Kidney tubule cell (primary cell): Measurements from ENCODE around the gene EEF1AKMT1.

ENCODE experiments used
- DNase-seq: peaks from one replicate; pipeline ENCODE4 v3.0.0-alpha.2; 2018; ENCODE audit warnings: low spot score

The EEF1AKMT1 gene

DNA sequence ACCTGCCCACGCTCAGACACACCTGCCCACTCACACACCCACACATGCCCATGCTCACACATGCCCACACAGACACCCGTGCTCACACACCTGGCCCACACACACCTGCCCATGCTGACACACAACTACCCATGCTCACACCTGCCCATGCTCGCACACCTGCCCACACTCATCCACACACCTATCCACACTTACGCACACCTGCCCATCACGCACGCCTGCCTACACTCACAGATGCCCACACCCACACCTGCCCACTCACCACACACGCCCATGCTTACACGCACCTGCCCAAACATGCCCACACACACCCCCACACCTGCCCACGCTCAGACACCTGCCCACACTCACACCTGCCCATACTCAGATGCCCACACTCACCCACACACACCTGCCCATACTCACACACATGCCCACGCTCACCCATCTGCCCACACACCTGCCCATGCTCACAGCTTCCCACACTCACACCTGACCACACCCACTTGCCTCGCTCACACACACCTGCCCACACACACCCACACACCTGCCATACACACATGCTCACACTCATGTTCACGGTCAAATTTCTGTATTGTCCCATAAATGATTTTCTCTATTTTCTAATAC is 54.7 kb downstream of the EEF1AKMT1 start:
- no peak for DNase-seq

DNA sequence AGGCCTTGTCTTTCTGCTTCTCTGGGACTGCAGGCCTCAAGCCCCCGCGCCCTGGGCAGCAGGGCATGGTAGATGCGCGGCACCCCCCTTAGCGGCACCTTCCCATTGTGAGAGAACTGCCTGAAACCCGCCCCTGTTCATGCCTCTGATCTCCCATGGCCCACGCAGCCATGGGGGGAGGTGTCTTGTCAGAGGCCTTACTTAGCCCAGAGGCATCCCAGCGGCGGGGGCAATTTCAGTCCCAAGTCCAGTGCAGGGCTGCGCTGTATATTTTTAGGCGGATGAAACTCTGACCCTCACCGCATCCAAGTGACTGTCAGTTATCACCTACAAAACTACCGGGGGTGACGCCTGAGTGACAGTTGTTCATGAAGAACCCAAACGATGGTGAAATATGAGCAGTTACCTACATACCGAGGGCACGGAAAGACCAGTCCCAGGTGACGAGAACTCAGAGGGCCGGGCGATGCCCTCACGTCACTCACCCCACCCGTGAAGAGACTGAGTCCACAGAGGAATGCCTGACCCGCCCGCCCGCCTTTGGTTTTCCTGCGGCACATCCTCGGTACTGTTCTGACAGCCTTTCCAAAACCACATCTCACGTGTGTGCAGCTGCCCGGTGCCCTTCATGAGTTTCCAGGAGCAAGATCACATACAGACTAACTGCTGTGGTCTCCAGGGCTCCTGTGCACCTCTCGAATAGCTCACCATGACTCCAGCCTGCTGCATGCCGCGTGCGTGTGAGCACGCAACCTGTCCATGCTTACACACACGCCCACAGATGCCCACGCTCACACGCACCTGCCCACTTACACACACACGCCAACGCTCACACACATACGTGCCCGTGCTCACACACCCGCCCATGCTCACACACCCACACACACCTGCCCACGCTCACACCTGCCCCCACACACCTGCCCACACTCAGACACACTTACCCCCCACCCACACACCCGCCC is 55.9 kb downstream of the EEF1AKMT1 start:
- DNase-seq, result no peak

DNA sequence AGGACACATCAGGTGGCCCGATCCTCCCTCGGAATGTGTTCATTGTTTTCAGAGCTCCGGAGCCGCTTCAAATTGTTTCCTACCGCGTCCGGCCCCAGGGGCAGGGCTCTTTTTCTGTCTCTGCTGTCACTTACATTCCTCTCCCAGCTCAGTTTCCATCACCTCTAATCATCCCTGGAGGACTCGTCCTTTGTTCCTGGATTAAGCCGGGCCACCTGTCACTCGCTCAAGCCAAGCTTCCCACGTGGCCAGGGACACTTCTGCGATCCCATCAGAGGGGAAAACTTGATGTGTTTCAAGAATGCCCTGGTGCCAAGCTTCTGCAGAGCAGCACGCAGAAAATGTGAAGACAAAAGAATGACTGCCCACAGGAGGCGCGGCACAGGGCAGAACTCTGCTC is 56.8 kb downstream of the EEF1AKMT1 start:
- DNase-seq, result no peak

DNA sequence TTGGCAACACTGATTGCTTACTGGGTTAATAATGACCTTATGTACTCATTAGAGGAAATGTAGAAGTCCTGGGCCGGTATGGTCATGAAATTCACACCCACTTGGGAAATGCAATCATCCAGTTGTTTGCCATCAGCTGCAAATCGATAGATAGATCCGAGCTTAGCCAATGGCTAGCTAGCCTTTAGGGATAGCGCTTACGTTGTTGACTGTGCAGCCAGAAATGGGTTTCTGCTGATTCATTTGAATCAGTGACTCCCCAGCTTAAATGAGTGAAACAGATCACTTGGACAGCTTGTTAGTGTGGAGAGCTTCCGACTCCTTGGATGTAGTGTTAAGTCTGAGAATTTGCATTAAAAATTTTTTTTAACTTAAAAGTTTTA is 58.4 kb downstream of the EEF1AKMT1 start:
- DNase-seq, result no peak

DNA sequence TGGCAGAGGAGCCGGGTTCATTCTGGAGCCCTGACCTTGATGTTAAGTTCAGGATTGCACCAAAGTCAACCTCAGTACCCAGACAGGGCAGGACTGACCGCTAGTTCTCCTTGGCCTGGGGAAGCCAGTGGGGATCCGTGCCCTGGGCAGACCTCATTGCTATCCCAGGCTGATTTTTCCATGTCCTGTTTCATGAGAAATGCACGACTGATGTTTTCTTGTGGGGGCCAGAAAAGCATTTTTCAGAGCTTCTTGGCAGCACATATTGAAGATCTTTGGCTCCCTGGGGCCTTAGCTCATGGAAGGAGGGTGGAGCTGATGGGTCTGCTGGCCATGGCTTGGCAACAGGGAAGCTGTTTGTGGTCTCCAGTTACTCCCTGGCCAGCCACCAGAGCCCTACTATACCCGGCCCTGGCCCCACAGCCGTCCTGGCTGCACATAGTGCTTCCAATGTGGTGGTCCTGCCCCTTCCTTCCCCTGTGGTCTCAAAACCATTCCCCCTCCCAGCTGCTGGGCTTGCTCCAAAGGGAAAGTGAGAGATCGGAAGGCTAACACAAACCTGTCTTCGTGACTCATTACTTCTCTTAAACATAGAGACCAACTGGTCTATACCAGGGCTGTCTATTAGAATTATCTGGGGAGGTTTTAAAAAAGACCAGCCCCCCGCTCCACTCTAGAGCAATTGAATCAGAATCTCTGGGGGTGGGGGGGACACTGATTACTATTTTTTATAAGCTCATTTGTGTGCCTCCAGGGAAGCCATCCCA is 59.0 kb downstream of the EEF1AKMT1 start:
- no peak for DNase-seq

DNA sequence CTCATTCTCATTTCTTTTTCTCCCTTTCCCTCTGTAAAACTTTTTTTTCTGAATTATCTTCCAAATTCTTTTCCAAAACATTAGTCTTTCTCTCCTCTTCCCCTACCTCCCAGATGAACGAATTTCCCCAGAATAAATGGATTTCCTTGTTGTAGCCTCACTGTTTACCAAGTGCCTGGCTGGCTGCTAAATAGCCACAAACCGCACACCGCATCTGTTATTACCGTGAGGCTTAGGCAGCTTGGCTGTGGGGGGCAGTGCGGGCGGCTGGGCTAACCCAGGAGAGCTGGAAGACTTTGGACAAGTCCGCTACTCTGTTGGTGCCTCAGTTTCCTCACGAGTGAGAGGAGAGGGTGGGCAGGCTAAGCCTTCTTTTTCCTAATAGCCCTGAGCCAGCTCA is 59.6 kb downstream of the EEF1AKMT1 start:
- no peak for DNase-seq

DNA sequence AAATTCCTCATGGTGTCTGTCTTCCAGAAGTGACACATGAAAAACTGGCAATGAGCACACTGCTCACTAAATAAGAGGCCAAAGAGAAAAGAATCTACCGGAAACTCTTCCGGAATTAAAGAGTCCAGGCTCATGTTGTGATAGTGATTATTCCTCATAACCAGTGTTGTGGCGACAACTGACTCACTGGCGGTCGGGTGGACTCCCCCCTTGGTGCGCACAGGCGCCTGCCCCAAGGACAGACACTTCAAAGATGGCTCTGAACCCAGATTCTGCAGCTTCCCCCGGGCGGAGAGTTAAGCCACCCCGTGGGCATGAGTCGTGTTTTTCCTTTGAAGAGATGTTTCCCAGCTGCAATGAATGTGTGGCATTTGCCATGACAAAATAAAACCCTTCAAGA is 60.0 kb downstream of the EEF1AKMT1 start:
- no peak for DNase-seq

DNA sequence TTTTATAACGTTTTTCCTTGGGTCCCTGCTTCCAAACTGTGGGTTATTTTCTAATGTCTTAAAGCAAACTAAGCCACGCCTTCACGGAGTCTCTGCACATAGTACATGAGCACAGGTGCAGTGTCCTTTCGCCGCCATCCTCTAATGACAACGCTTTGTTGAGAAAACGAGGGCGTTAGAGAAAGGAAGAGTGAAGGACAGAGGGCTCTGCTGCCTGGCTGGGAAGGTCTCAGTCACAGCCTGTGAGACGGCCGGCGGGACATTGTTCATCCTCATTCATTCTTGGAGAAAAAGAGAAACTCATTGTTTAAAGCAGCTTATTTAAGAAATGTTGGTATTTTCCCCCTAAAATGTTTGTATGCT is 60.8 kb downstream of the EEF1AKMT1 start:
- DNase-seq, result no peak

DNA sequence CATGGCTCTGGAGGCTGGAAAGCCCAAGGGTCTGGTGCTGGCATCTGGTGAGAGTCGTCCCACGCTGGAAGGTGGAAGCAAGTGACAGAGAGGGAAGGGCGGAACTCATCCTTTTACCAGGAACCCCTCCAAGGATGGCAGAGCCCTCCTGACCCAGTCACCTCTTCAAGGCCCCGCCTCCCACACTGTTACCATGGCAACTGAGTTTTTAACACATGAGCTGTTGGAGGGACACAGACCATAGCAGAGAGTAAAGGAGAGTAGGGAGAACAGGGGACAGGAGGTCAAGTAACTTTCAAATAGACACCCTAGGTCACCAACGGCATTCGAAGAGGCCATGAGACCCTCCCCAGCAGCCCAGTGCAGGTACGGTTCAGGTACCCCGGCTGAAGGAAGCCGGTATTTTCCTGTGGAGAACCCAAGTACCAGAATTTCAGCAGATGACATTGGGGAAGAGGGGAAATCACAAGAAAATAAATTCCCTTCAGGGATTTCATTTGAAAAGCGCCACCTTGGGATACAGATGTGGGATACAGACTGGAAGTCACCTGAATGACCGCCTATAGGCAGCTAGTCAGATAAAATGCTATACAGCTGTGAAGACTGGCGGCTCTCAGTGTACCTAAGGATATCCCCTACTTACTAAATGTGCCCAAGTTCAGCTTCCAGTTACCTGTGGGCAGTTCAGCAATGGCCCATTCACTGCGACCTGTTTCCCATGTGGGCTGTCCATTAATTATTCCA is 62.3 kb downstream of the EEF1AKMT1 start:
- DNase-seq, result peak; percentile 8

DNA sequence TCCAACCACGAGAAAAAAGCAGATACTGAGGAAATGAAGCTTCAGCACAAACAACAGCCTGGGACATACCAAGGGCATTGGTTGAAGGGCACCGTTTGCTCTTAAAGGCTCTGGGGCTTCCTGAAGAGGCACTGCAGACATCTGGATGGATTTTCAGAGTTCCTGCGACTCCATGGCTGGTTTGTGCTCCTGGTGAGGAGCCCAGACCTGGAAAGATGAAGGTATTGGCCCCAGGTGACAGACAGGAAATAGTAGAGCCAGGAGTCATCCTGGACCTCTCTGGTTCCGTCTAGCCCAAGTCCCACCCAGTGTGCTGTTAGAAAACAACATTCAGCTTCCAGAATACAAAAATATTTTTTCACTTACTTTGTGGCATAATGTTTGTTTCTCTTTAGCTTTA is 64.0 kb downstream of the EEF1AKMT1 start:
- DNase-seq, result no peak

DNA sequence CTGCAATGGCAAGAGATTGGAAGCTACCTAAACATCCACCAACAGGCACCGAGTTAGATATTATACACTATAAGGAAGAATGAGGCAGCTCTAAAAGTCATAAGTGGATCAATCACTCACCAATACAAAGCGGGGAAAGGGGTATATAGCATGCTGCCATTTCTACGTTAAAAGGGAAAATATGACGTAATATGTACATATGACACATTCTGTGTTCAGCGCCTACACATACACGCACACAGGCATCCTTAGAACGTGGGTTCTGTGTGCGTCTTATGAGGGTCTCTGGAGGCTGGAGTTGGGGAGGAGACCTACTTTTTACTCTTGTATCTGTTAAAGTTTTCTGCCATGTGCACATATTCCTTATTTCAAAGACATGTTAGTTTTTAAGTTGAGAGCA is 64.4 kb downstream of the EEF1AKMT1 start:
- no peak for DNase-seq

DNA sequence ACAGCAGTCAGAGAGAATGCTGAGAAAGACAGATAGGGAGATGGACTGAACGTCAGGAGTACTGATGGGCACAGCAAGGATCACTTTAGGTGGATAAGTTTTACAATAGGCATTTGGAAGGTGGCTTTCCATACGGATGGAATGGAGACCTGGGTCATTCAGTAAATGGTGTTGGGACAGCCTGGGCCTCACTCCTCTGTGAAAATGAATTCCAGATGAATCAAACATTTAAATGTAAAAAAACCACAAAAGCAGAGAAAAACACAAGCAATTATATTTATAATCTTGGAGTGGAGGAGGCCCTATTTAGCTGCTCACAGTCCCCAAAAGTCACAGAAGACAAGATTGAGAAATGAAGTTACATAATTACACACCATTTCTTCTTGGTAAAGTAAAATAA is 65.5 kb downstream of the EEF1AKMT1 start:
- no peak for DNase-seq

DNA sequence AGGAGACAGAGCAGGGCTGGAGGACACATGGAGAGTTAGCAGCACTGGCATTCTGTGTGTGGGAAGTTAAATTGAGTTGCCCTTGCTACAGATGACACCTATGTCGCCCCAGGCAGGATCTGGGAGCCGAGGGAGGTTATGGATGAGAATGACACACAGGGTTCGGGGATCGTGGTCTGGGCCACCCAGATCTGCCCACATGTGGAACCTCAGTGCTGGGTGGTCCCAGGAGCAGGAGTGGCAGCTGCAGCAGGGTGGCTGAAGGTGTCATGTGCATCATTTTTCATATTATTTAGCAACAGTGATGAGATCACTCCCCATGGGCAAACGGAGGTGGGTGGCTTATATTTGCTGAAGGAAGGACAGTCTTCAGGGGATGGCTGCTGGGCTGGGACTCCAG is 67.1 kb downstream of the EEF1AKMT1 start:
- no peak for DNase-seq

DNA sequence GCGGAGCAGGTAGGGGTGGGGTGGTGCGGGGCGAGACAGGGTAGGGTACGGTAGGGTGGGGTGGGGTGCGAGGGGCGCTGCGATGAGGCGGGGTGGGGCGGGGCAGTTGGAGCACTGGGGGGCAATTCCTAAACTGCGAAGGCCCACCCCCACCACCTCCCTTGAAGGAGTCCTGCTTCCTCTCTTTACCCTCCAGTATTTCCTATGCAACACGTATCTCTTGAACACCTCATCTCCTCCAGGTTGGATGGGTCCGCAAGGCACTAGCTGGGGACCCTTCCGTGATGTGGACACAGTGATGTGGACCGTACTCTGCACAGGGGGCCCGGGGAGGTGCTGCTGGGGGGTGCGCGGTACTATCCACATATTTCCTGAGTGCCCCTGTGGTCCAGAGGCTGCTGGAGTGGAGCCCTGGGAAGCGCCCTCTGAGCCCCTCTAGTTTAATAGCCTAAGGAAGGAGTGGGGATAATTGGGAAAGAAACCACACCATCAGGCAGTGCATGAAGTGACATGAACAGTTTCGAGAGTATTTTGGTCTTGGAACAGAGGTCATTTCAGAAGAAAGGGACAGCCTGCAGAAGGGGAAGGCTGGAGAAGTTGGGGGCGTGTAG is 69.2 kb downstream of the EEF1AKMT1 start:
- no peak for DNase-seq

DNA sequence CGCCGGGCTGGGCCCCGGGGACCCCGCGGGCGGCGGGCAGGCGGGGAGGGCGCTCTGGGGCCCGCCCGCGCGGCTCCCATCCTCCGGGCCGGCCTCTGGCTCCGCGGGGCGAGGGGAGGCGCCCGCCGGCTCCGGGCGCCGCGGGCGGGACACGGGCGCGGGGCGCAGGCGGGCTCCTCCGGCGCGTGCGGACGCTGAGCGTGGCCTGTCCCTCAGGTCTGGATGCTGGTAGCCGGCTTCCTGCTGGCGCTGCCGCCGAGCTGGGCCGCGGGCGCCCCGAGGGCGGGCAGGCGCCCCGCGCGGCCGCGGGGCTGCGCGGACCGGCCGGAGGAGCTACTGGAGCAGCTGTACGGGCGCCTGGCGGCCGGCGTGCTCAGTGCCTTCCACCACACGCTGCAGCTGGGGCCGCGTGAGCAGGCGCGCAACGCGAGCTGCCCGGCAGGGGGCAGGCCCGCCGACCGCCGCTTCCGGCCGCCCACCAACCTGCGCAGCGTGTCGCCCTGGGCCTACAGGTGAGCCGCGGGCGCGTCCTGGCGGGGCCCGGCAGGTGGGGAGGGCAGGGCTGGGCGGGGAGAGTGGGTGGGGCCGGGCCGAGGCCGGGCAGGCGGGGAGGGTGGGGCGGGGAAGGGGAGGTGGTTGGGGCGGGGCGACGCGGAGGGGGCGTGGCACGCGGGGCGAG is 69.8 kb downstream of the EEF1AKMT1 start:
- peak; percentile 88 for DNase-seq

DNA sequence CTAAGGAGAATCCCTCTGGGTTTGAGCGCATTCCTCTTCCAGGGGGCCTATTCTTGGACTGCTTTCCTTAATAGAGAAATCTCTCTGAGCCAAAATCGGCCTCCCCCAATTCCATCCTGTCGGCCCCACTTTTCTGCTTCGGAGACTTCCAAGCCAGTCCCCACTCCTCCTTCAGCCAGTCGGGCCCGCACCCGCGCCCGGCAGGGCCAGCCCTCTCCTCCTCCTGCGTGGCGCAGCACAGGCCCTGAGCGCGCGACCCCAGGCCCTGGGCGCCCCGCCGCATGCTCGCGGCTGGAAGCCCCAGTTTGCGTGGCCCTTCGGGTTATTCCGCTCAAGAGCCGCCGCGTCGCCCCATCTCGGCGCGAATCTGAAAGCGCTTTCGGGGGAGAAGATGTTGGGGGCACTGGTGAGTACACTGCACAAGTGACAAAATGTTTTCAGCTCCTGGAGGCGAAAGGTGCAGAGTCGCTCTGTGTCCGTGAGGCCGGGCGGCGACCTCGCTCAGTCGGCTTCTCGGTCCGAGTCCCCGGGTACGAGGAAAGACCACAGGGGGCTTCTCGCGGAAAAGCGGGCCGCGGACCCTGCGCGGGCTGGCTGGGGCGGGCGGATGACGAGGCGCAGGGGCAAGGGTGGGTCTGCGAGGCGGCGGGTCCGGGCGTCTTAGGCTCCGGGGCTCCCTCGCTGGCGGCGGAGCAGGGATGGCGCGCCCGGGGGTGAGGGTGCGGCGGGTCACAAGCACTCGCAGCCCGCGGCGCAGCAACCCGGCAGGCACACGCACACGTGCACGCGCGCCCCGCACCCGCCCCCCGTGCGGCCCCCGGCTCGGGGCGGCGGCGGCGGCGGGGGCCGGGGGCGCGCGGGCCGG is 70.6 kb downstream of the EEF1AKMT1 start, which contains the start of gene IL17D:
TSS of gene IL17D (plus strand) at position 785 of the 865 bp plus-strand sequence. CDS start 303 bp downstream, outside the sequence.
- peak; percentile 28 for DNase-seq

DNA sequence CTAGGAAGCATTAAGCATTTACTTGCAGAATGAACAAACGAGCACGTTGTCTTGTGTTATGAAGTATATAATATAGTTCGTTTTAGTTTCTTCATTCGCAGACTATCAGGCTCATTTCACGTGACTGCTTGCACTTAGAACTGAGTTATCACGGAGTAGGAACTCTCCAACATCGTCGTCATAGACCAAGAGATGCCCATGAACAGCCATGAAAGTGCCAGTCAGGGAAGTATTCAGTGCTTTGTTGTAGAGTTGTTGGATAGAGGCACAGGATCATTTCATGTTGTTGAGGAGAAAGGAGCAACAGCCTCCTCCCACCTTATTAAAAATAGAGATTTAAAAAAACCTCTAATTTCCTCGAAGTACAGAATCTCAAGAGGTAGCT is 71.2 kb downstream of the EEF1AKMT1 start:
- DNase-seq, result no peak

DNA sequence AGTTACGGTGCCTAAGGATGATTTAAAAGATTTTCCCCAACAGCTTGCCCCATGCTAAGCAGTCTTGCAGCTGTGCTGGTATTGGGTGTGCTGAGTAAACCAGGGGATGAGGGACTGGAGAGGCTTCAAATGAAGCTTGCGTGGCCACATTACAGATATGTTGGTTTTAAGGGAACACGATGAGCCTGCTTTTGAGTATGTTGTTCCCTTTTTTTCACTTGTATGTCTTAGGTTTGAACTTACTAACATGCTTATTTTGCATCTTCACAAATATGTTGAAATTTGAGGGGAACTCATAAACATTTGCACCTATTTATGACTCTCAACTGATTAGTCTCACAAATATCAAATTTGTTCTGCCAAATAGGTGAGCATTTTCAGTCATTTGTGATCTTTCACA is 72.3 kb downstream of the EEF1AKMT1 start:
- no peak for DNase-seq

DNA sequence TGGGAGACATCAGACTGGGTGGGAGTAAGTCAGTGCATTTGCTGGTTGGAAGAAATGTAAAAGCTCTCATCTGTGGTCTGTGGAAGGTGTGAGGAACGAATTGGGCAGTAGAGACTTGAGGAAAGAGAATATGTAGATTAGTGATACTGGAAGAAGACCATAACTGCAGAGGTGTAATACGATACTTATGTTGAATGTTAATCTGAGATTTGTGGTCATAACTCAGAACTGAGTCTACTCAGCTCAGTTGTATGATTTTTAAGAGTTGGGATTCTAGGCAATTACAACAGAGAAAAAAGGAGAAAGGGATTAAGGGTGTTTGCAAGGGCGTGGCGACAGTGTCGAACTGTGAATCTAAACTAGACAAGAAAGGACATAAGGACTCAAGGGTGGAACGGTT is 73.5 kb downstream of the EEF1AKMT1 start:
- no peak for DNase-seq

DNA sequence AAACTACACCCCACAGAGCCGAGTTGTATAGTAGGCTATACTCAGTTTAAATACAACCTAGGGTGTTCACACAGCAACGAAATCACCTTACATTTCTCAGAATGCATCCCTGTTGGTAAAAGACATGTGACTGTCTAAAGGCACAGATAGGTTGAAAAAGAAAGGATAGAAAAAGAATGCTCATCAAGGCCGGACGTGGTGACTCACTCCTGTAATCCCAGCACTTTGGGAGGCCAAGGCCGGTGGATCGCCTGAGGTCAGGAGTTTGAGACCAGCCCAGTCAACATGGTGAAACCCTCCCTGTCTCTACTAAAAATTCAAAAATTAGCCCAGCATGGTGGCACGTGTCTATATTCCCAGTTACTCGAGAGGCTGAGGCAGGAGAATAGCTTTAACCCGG is 74.0 kb downstream of the EEF1AKMT1 start:
- no peak for DNase-seq
